Natural killer cell (primary cell): ENCODE results near the gene PWWP2B. TPM values are rescaled to one million over a fixed set of nuclear protein-coding genes. Genes with fewer than 3 reads are reported as not detected.

Experiments used
- ATAC-seq, 3 donors: fragments of 150-1000 bp in 2 of 3; fragments of 200-7000 bp in 1 of 3; cut with Tn5 transposase; 1 replicate in 1 of 3; 2 replicates in 2 of 3; pipeline ENCODE4 v1.10.0; 2021; ENCODE audit warnings: mild to moderate bottlenecking in 2 of 3, moderate library complexity in 2 of 3
- DNase-seq, 2 donors: peaks; one replicate each; pipeline versions ENCODE4 v3.0.0 to v3.0.0-alpha.2; 2013 to 2021; ENCODE audit warnings: mixed read lengths in 1 of 2
- H3K27ac ChIP-seq: one replicate; pipeline ENCODE4 v1.5.1; 2013; ENCODE audit warnings: mild to moderate bottlenecking, low read length
- H3K27me3 ChIP-seq: one replicate; pipeline ENCODE4 v1.6.1; 2013; ENCODE audit warnings: low read length; ENCODE audit not compliant: control insufficient read depth, insufficient read depth
- H3K36me3 ChIP-seq: one replicate; pipeline ENCODE4 v1.6.1; 2013; ENCODE audit warnings: low read length; ENCODE audit not compliant: control insufficient read depth, insufficient read depth
- H3K4me1 ChIP-seq: one replicate; pipeline ENCODE4 v1.6.1; 2013; ENCODE audit warnings: low read length; ENCODE audit not compliant: control insufficient read depth, insufficient read depth
- H3K4me3 ChIP-seq: one replicate; pipeline ENCODE4 v1.5.1; 2013; ENCODE audit warnings: low read length
- H3K9me3 ChIP-seq: one replicate; pipeline ENCODE4 v1.6.1; 2013; ENCODE audit warnings: low read length; ENCODE audit not compliant: control insufficient read depth, insufficient read depth
- H3K27ac Mint-ChIP-seq, 2 donors: one replicate each; pipeline ENCODE4 v1.8.0; 2022; ENCODE audit warnings: mild to moderate bottlenecking in 2 of 2, mixed read lengths in 2 of 2, moderate library complexity in 1 of 2
- H3K27me3 Mint-ChIP-seq, 2 donors: one replicate each; pipeline ENCODE4 v1.8.0; 2022; ENCODE audit warnings: low read depth in 2 of 2, mixed read lengths in 2 of 2
- H3K36me3 Mint-ChIP-seq: one replicate; pipeline ENCODE4 v1.8.0; 2022; ENCODE audit warnings: mixed read lengths
- H3K4me1 Mint-ChIP-seq, 2 donors: one replicate each; pipeline ENCODE4 v1.8.0; 2022; ENCODE audit warnings: mixed read lengths in 2 of 2
- H3K4me3 Mint-ChIP-seq: one replicate; pipeline ENCODE4 v1.8.0; 2022; ENCODE audit warnings: mild to moderate bottlenecking, moderate library complexity, mixed read lengths
- H3K9me3 Mint-ChIP-seq, 2 donors: one replicate each; pipeline ENCODE4 v1.8.0; 2022; ENCODE audit warnings: mixed read lengths in 2 of 2
- WGBS: methylation state at CpG from one replicate; pipeline ENCODE4 v1.1.7; 2013; ENCODE audit warnings: missing lambda C conversion rate; ENCODE audit not compliant: insufficient coverage; 5-methylcytosine and 5-hydroxymethylcytosine counted together
- intact Hi-C: fragments of 100-400 bp; cut with micrococcal nuclease; formaldehyde crosslinking; loops from one replicate; pipeline ENCODE4 v1.14.2; 2022
- total RNA-seq, 4 donors: library from RNA; stranded (reverse); fragments of 120-200 nt in 1 of 4; gene quantifications; one replicate each; pipeline versions ENCODE4 v1.2.3 to v1.2.4, GENCODE V29; 2013 to 2022
- TF ChIP-seq, protein P1 (sequence below): fragments of 200-600 bp; IDR thresholded peaks from one replicate; pipeline ENCODE4 v1.8.0; 2022; ENCODE audit warnings: antibody characterized with exemption

PWWP2B gene
- total RNA-seq, 3 donors from 2014 or later (not counting 1 experiment from before 2014, with no cell fraction given): 23.7 to 29.5 (median 24.4) TPM

DNA sequence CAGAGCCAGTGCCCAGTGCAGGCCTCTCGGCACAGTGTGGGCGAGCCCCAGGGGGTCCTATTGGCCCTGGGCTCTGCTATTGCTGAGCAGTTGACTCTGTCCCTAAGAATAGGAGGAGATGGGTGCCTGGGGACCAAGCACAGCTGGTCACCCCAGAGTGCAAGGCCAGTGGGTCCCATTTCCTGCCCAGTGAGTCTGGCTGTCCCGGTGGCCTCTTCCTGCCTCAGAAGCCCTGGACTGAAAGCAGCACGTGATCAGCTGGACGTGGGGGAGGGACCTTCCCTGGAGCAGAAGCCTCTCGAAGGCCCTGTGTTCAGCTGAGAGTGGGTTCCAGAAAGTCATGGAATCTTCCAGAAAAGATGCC is 42.0 kb downstream of the PWWP2B start:
- intact Hi-C loops: no loop called here
- TF ChIP-seq, protein P1, sequence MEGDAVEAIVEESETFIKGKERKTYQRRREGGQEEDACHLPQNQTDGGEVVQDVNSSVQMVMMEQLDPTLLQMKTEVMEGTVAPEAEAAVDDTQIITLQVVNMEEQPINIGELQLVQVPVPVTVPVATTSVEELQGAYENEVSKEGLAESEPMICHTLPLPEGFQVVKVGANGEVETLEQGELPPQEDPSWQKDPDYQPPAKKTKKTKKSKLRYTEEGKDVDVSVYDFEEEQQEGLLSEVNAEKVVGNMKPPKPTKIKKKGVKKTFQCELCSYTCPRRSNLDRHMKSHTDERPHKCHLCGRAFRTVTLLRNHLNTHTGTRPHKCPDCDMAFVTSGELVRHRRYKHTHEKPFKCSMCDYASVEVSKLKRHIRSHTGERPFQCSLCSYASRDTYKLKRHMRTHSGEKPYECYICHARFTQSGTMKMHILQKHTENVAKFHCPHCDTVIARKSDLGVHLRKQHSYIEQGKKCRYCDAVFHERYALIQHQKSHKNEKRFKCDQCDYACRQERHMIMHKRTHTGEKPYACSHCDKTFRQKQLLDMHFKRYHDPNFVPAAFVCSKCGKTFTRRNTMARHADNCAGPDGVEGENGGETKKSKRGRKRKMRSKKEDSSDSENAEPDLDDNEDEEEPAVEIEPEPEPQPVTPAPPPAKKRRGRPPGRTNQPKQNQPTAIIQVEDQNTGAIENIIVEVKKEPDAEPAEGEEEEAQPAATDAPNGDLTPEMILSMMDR: no peak
- no peak for ATAC-seq
- Histone ChIP-seq H3K36me3 (no peaks in the 10 kb centered on the region), H3K9me3 (no peaks in the 10 kb centered on the region), H3K4me3 (no peak overlapping the region), H3K27me3 (no peaks in the 10 kb centered on the region), H3K4me1 (peaks cover 20% of the 10 kb centered on the region), H3K27ac (no peak overlapping the region)
- 87% methylated on average over 6 of the region's 6 CpGs for WGBS
- no peaks in the 10 kb centered on the region for H3K9me3 Mint-ChIP-seq
- no peaks in the 10 kb centered on the region for H3K36me3 Mint-ChIP-seq
- DNase-seq: no peak
- H3K4me3 Mint-ChIP-seq: no peak overlapping the region
- H3K27ac Mint-ChIP-seq: no peak overlapping the region
- no peaks in the 10 kb centered on the region for H3K27me3 Mint-ChIP-seq
- peaks cover 12 to 15% of the 10 kb centered on the region in 2 donors for H3K4me1 Mint-ChIP-seq

DNA sequence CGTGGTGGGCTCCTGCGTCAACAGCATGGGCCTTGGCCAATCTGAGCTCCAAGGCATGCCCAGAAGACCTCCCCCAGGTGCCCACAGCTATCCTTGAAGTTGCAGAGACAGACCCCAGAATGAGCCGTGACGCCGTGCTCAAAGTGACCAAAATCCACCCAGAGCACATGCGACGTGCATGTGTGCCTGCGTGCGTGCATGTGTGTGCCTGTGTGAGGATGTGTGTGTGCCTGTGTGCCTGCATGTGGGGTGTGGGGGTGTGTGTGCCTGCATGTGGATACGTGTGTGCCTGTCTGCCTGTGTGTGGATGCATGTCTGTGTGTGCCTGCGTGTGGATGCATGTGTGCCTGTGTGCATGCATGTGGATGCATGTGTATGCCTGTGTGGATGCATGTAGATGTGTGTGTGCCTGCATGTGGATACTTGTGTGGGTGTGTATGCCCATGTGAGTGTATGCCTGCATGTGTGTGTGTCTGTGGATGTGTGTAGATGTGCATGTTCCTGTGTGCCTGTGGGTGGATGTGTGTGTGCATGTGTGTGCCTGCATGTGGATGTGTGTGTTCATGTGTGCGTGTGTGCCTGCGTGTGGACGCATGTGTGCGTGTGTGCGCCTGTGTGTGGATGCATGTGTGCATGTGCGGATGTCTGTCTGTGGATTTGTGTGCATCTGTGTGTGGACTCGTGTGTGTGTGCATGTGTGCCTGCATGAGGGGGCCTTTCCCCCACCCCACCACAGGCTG is 42.6 kb downstream of the PWWP2B start:
- 98% methylated on average over 16 of the region's 18 CpGs for WGBS
- no peak for ATAC-seq
- H3K4me3 Mint-ChIP-seq: no peak overlapping the region
- intact Hi-C loops: no loop called here
- Histone ChIP-seq H3K4me3 (no peak overlapping the region), H3K9me3 (no peaks in the 10 kb centered on the region), H3K36me3 (no peaks in the 10 kb centered on the region), H3K27ac (no peak overlapping the region), H3K4me1 (peaks cover 20% of the 10 kb centered on the region), H3K27me3 (no peaks in the 10 kb centered on the region)
- H3K9me3 Mint-ChIP-seq: no peaks in the 10 kb centered on the region
- H3K27me3 Mint-ChIP-seq: no peaks in the 10 kb centered on the region
- no peaks in the 10 kb centered on the region for H3K36me3 Mint-ChIP-seq
- TF ChIP-seq, protein P1: no peak
- H3K4me1 Mint-ChIP-seq: peaks cover 7 to 17% of the 10 kb centered on the region in 2 donors
- no peak for DNase-seq
- H3K27ac Mint-ChIP-seq: no peak overlapping the region

DNA sequence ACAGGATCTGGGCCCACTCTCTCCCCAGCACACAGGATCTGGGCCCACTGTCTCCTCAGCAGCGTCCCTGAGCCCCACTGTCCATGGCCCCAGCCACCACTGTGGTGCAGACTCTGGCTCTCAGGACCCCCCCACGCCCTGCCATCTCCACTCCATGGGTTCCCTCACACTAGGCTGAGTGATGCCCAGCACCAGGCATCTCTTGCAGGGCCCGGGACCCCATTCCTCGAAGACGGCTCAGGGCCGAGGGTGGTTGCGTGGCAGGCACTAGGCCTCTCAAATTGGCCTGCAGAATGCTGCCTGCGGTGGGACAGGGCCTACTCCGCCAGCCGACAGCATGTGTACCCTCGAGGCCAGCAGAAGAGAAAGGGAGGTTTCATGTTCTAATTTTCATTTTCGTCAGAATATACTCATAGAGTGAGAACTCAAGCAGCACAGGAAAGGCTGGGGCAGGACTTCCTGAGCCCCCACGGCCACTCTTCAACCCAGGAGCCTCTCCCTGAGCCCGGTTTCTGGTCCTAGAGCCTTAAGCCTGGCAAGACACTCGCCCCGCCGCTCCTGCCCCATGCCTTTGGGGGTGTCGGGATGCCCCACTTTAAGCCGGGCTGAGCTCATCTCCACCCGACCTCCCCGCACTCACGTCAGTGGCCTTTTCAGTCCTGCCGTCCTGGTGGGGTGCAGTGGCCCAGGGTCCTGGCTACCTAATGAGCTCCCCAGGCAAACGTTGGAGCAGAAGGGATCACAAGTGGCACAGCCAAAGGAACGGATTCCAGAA is 44.0 kb downstream of the PWWP2B start:
- 90% methylated on average over 25 of the region's 25 CpGs for WGBS
- TF ChIP-seq, protein P1: no peak
- peak overlapping the region in 1 of 2 donors; percentile 58 for H3K27ac Mint-ChIP-seq

More for the DNA sequence above, 44.0 kb downstream of the PWWP2B start:
- no peaks in the 10 kb centered on the region for H3K9me3 Mint-ChIP-seq
- H3K4me1 ChIP-seq: peaks cover 30% of the 10 kb centered on the region
- H3K4me1 Mint-ChIP-seq: peaks cover 7 to 25% of the 10 kb centered on the region in 2 donors
- intact Hi-C loops: no loop called here
- no peaks in the 10 kb centered on the region for H3K36me3 Mint-ChIP-seq
- ATAC-seq (no peak), DNase-seq (no peak)
- H3K36me3 ChIP-seq: no peaks in the 10 kb centered on the region
- H3K9me3 ChIP-seq: no peaks in the 10 kb centered on the region
- no peak overlapping the region for H3K4me3 Mint-ChIP-seq
- no peaks in the 10 kb centered on the region for H3K27me3 ChIP-seq
- no peak overlapping the region for H3K27ac ChIP-seq
- no peaks in the 10 kb centered on the region for H3K27me3 Mint-ChIP-seq
- H3K4me3 ChIP-seq: no peak overlapping the region
